KOPT-K1 (cell line): ENCODE data around the gene FOXD3.

Experiments
- H3K27ac ChIP-seq: fragments of 200-600 bp; sonication (generic); 2 replicates; pipeline ENCODE4 v1.5.1; 2016; ENCODE audit warnings: antibody characterized with exemption, mild to moderate bottlenecking, low read depth, low read length; ENCODE audit not compliant: poor library complexity, severe bottlenecking
- H3K36me3 ChIP-seq: fragments of 200-600 bp; sonication (generic); 2 replicates; pipeline ENCODE4 v1.5.1; 2017; ENCODE audit warnings: antibody characterized with exemption, mild to moderate bottlenecking, low read length, moderate library complexity; ENCODE audit not compliant: insufficient read depth
- H3K9me3 ChIP-seq: fragments of 200-600 bp; sonication (generic); 2 replicates; pipeline ENCODE4 v1.5.1; 2017; ENCODE audit warnings: antibody characterized with exemption, low read length, mild to moderate bottlenecking; ENCODE audit not compliant: insufficient read depth, poor library complexity, severe bottlenecking

FOXD3 gene

GRCh38 chr1:63317817-63318152 is 4.6 kb upstream of the FOXD3 start:
- H3K9me3 ChIP-seq = peaks cover 41% of the 10 kb centered on the region
- H3K27ac ChIP-seq = no peak overlapping the region
- no peaks in the 10 kb centered on the region for H3K36me3 ChIP-seq

DNA sequence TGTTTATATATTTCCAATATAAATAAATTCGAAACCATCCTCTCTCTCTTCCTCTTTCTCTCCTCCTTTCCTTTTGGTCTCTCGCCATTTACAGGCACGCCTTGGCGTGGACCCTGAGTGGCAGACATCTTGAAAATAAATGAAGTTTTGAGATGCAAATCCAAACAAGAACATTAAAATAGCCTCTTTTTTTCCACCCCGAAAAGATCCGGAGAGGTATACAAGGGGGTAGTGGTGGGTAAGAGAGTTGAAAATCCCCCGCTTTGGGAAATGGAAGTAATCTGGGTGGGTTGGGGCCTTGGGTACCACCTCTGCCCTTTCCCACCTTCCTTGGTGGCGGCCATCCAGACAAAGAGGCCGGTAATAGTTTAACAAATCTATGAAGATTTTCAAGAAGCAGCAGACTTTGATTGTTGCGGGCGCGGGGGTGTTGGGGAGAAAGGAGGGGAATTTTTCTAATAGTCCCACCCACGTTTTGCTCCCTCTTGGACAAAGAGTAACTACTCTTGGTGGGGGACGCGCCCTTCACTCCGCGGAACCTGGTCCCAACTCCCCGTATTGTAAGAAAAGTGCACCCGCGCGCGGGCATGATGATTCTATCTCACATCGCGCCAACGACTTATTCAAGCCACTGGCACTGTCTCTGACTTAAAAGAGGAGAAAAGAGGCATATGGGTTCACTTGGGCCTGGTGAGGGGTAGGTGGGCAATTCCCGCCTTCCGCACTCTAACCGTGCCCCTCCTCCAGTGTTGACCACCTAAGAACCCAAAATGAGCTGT is 4.0 kb upstream of the FOXD3 start:
- Histone ChIP-seq H3K36me3 (no peaks in the 10 kb centered on the region), H3K9me3 (peaks cover 47% of the 10 kb centered on the region), H3K27ac (no peak overlapping the region)

GRCh38 chr1:63319046-63320021 is 3.0 kb upstream of the FOXD3 start:
- no peak overlapping the region for H3K27ac ChIP-seq
- H3K36me3 ChIP-seq = no peaks in the 10 kb centered on the region
- peaks cover 49% of the 10 kb centered on the region for H3K9me3 ChIP-seq

GRCh38 chr1:63320022-63320721 is 2.2 kb upstream of the FOXD3 start:
- Histone ChIP-seq H3K27ac (no peak overlapping the region), H3K9me3 (peaks cover 49% of the 10 kb centered on the region), H3K36me3 (no peaks in the 10 kb centered on the region)

DNA sequence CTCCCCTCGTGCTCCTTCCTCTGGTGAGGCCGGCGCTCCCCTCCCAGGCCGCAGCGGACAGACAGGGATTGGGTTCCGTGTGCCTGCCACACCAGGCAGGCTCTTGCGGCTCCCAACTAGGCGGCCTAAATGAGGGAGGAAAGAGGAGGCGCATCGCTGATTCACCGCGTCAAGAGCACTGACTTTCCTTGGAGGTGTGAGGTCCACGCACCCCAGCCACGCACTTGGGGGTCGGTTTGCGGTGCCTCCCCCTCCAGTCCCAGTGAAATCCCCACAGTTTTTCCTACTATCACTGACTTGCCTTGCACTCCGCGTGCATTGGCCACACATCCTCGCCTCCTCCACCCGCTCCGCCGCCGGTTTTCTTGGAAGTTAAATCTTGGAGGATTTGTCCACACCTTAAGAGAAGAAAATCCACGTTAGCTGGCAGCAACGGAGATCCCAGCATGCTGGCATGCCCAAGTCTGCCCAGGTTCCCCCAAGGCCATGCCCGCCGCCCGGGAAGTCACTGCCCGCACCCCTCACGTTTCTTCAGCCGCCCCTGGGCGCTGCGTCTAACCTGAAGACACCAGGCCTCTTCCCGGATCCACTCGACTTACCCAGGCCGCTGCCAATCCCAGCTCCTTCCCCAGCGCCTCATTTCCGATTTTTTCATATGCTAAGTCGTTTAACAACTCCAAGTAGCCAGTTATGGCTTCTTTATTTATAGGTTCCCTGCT is 1.1 kb upstream of the FOXD3 start:
- no peaks in the 10 kb centered on the region for H3K36me3 ChIP-seq
- peaks cover 49% of the 10 kb centered on the region for H3K9me3 ChIP-seq
- H3K27ac ChIP-seq = no peak overlapping the region

DNA sequence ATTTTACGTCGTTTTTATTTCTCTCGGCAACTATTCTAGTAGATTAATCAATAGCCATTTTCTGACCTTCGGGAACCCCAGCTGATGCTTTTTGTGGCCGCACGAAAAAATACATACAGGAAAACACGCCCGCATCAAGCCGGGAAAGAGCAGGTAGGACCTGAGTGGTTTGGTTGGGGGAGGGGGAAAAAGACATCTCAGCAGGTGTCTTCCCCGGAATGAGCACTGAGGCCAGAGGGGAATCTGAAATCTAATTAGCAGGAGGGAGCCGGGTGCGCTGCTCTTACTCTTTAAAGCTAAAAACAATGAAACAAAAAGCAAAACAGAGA is 618 bp upstream of the FOXD3 start:
- H3K27ac ChIP-seq = no peak overlapping the region
- no peaks in the 10 kb centered on the region for H3K36me3 ChIP-seq
- H3K9me3 ChIP-seq = peaks cover 49% of the 10 kb centered on the region

DNA sequence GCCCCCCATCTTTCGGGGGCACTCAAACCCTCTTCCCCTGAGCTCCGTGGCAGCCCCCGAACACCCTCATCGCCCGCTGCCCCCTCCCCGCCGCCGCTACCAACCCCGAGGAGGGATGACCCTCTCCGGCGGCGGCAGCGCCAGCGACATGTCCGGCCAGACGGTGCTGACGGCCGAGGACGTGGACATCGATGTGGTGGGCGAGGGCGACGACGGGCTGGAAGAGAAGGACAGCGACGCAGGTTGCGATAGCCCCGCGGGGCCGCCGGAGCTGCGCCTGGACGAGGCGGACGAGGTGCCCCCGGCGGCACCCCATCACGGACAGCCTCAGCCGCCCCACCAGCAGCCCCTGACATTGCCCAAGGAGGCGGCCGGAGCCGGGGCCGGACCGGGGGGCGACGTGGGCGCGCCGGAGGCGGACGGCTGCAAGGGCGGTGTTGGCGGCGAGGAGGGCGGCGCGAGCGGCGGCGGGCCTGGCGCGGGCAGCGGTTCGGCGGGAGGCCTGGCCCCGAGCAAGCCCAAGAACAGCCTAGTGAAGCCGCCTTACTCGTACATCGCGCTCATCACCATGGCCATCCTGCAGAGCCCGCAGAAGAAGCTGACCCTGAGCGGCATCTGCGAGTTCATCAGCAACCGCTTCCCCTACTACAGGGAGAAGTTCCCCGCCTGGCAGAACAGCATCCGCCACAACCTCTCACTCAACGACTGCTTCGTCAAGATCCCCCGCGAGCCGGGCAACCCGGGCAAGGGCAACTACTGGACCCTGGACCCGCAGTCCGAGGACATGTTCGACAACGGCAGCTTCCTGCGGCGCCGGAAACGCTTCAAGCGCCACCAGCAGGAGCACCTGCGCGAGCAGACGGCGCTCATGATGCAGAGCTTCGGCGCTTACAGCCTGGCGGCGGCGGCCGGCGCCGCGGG is 837 bp downstream of the FOXD3 start:
- Histone ChIP-seq H3K9me3 (peaks cover 41% of the 10 kb centered on the region), H3K27ac (no peak overlapping the region), H3K36me3 (no peaks in the 10 kb centered on the region)

GRCh38 chr1:63323865-63324778 is 1.8 kb downstream of the FOXD3 start:
- Histone ChIP-seq H3K36me3 (no peaks in the 10 kb centered on the region), H3K27ac (no peak overlapping the region), H3K9me3 (peaks cover 34% of the 10 kb centered on the region)

GRCh38 chr1:63324779-63325119 is 2.4 kb downstream of the FOXD3 start:
- Histone ChIP-seq H3K9me3 (peaks cover 28% of the 10 kb centered on the region), H3K27ac (no peak overlapping the region), H3K36me3 (no peaks in the 10 kb centered on the region)

DNA sequence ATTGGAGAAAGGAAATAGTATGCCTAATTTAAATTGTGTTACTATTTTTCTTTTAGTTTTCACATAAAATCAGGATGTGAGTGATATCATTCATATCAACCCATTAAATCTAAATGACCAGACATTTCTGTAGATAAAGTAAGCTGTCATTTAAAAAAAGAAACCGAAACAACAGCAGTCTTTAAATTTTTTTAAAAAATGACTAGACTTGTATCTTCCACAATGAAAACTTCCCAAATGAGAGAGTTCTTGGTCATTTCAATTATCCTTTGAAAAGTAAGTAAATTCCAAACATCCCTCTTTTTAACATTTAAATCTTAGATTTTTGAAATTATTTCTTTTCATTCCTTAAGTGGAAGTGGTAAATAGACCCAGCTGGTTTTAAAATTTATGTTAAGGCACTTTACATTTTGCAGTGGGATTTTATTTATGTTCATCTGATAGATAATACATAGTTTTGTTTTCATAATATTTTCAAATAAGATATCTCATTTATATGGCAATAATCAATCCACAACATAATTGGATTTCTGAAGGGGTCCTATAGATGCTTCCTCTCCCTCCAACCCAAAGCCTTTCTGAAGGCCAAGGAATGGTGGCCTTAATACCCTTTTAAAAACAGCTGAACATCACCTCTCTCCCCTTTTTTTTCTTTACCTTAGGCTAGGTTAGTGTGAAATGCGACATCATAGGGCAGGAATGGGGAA is 3.1 kb downstream of the FOXD3 start:
- no peak overlapping the region for H3K27ac ChIP-seq
- no peaks in the 10 kb centered on the region for H3K36me3 ChIP-seq
- peaks cover 21% of the 10 kb centered on the region for H3K9me3 ChIP-seq

- peaks cover 21% of the 10 kb centered on the region for H3K9me3 ChIP-seq
- no peaks in the 10 kb centered on the region for H3K36me3 ChIP-seq
- no peak overlapping the region for H3K27ac ChIP-seq
Measured at GRCh38 chr1:63326106-63326472, 3.7 kb downstream of the FOXD3 start.

- Histone ChIP-seq H3K36me3 (no peaks in the 10 kb centered on the region), H3K9me3 (peaks cover 19% of the 10 kb centered on the region), H3K27ac (no peak overlapping the region)
Measured at GRCh38 chr1:63326473-63327380, 4.4 kb downstream of the FOXD3 start.
